ENCODE results near the gene IGSF21.

Gene IGSF21

DNA sequence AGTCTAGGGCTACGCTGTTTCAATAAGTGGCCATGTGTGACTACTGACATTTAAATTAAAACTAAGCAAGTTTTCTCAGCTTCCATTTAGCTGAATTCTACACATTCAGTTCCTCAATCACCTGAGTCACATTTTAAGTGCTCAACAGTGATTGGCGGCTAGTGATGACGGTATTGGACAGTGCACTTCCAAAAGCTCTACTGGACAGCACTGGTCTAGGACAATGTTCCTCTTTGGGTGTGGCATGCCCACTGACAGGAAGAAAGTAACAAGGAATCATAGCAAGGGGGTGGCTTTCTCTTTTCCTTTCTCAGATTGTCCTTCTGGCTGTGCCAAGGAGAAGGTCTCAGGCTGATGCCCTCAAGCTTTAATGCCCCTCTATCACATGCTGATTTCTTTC, 11.7 kb downstream of the IGSF21 start:
- DNase-seq (ENCODE audit: low read depth in 2 of 2) = no peak

DNA sequence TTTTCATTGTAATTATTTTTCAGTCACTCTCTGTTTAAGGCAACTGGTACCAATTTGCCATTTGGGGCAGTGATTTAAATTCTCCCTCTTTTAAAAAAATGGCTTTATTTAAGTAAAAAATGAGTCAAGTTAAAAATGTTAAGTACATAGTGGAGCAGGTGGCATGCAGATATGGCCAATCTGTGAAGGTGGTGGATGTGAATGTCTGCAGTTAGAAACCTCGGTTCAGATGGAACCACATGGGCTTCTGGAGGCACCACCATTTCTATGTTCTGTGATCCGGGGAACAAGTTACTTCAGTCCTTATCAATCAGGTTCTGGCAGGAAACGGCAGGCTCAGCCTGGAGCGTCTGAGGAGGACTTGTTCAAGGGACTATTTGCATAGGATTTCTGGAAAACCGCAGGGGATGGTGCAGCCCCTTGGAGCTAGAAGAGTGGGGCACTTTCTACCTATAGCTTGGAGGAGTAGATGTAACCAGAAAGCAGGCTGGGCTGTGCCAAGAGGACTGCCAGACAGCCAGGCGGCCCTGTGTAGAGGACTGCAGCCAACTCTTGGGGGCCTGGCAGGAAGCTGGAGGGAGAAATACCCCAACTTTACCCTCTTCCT, 12.3 kb downstream of the IGSF21 start:
- no peak for DNase-seq (ENCODE audit: low read depth in 2 of 2)

DNA sequence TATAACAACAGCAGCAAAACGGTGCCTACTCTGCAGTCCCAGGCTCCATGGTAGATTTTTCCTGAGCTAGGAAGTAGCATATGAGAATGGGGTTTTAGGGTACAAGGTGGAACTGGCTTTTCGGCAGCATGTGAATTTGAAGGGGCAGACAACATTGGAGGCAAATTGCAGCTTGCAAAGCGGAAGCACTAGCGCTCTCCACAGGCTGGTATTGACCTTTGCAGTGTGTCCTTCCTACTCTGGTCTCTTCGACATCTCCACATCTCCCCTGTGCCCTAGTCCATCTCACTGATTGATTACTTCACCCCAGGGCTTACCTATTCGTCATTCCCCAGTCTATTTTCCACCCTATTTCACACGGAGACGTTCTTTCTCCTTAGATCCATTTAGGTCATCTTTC, 13.0 kb downstream of the IGSF21 start:
- no peak for DNase-seq (ENCODE audit: low read depth in 2 of 2)

DNA sequence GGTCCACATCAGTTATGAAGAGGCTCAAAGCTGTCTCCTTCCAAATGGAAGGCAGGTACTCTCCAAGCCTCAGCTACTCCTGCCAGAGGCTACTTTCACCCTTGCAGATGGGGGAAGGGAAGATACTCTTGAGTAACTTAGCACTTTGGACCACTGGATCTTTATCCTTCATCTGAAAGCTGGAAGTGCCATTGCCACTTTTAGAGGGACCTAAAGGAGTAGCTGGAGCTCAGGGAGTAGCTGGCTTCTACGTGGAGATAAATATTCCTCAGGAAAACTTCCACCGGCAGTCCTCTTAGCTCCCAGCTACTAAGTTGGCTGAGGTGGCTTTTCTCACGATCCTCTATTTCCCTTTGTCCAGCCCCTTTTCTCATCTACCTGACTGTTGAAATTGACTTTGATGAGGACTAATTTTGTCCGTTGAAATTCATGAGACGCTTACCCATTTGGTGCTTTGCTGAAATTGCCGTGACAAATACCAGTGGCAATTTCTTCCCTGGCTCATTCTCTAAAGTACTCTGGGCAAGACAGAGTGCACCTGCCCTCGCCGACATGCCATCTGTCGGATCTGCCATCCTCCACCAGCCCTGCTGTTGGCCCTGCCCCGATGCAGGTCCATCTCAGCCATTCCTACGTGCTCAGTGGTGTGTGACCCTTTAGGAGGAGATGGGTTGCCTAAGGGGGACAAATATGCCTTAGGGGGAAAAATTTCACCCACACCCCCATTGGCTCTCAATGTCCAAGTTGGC, 13.6 kb downstream of the IGSF21 start:
- DNase-seq (ENCODE audit: low read depth in 2 of 2) = no peak

DNA sequence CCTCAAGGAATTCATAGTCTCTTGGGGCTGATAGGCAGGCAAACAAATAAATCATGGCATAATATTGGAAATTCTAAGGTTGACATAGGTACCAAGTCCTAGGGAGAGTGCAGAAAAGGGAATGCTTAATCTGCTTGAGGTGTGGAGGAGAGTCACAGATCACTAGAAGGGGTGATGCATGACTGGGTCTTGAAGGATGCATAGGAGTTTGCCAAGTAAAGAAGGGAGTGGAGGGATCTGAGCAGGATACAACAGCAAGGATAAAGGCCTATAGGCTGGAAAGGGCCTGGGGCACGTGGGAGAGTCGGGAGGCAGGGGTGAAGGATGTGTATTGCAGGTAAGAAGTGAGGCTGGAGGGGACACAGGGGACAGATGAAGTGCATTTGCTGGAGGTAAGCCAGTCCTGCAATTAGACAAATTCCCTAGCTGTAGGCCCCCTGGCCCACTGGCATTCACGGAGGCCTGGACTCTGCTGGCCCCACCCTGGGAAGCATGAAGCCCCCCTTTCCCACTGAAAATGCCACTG, 15.9 kb downstream of the IGSF21 start:
- no peak for DNase-seq (ENCODE audit: low read depth in 2 of 2)

DNA sequence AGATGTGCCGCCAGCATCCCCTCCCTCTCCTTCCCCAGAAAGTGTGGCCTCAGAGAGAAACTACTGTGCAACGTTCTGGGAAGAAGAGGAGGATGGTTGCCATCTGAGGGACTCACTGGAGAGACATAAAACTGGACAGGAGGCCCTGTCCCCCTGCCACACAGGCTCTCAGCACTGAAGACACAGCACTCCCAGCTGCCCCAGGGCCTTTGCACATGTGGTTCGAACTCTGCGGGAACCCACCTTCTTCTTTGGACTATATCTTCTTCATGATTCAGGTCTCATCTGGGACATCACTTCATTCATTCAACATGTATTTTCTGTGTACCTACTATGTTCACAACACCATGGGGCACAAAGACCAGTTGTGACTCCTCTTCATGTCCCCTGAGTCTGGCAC, 17.4 kb downstream of the IGSF21 start:
- no peak for DNase-seq (ENCODE audit: low read depth in 2 of 2)

DNA sequence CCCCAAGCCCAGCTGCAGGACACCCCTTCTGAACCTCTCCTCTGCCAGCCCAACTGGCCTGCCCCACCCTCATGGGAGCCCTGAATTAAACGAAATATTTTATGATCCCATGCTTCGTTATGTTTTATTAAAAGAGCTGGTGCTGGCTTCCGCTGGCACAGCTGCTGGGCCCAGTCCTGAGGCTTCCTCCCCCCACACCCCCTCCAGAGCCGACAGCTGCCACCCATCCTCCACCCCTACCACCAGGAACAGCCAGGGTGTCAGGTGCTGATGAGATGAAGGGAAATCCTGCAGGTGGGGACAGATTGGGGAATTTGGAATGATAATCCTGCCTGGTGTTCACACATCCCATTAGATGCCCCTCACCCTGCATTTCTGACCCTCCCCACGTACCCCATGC, 19.0 kb downstream of the IGSF21 start:
- DNase-seq (ENCODE audit: low read depth in 2 of 2) = no peak

DNA sequence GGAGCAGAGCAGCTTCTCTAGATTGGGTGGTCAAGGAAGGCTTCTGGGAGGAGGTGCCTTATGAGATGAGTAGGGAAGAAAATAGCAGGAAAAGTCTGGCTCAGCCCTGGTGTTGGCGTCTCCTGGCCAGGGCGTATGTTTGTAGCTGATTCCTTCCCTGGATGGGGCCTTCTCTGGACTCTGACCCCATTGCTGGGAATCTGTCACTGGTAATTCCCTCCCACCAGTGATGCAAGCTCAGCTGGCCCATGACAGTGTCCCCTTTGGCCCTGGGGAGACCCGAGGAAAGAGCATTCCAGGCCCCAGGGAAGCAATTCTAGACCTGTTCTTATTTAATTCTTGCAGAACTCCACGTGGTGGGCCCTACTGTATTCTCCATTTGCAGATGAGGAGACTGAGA, 20.7 kb downstream of the IGSF21 start:
- no peak for DNase-seq (ENCODE audit: low read depth in 2 of 2)

DNA sequence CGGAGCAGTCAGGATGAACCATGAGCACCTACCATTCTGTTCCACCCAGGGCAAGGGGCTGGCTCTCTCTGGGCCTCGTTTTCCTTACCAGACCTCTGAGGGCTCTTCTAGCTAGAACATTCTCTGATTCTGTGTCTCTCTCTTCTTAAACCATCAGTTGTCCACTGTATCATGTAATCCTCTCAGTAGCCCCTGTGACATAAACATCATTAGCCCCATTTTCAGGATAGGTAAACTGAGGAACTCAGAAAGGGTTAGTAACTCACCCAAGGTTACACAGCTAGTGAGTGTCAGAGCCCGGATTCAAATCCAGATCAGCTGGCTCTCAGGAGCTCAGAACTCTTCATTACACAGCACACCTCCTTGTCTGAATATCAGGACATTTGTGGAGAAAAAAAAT, 22.8 kb downstream of the IGSF21 start:
- DNase-seq (ENCODE audit: low read depth in 2 of 2) = no peak

DNA sequence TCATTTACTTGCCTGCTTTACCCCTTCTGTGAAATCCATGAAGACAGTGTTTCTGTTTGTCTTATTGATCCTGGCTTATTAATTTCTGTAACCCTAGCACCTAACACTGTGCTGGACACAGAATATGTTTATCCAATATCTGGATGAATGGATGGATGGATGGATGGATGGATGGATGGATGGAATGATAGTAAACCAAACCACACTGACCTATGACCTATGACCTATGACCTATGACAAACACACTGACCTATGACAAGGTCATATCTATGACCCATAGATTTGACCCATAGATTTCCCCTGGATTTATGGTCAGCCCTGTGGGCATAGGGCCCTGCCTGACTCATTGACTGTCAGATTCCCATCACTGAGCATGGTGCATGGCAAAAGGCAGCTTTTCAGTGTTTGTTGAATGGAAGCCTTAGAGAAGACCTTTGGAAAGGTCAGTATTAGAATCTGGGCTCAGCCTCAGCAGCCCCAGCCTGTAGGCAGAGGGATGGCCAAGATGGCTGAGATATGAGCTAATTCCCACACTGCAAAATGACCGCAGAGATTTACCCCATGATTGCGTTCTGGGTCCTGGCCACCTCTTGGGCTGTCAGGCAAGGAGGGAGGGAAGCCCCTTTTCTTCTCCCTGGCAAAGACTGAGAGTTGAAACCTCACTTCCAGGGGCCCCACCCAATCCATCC, 24.6 kb downstream of the IGSF21 start:
- no peak for DNase-seq (ENCODE audit: low read depth in 2 of 2)

DNA sequence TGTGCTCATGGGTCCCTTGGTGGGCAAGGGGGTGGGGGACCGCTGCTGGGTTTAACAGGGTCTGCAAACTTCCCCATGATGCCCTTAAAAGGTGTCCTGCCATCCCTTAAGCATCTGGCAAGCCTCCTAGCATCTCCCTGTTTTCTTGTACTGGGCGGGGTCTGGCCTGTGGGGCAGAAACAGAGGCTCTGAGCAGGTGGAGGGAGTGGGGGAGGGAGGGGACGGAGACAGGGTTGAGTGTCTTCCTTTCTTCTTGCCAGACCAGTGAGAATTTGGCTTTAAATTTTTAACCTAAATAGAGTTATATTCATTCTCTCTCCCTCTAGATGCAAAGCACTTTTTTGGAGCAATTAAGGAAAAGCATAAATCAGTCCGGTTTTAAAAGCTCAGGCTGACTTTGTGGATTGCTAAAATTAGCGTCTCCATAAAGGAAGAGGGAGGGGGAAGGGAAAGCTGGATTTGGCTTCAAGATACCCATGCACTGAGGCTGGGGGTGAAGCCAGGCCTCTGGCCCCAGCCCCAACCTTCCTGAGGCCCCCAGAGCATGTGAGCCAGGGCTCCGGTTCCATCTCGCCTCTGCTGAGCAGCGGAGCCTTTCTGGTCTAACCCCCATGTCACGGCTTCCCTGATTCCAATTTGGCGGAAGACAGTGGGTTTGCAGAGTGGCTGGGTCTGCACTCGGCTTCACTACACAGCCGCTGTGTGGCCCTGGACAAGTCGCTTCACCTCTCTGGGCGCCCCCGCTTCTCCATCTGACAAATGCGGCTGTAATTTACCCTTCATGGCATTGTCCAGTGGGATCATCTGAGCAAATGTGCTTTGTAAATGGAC, 25.3 kb downstream of the IGSF21 start:
- no peak for DNase-seq (ENCODE audit: low read depth in 2 of 2)

DNA sequence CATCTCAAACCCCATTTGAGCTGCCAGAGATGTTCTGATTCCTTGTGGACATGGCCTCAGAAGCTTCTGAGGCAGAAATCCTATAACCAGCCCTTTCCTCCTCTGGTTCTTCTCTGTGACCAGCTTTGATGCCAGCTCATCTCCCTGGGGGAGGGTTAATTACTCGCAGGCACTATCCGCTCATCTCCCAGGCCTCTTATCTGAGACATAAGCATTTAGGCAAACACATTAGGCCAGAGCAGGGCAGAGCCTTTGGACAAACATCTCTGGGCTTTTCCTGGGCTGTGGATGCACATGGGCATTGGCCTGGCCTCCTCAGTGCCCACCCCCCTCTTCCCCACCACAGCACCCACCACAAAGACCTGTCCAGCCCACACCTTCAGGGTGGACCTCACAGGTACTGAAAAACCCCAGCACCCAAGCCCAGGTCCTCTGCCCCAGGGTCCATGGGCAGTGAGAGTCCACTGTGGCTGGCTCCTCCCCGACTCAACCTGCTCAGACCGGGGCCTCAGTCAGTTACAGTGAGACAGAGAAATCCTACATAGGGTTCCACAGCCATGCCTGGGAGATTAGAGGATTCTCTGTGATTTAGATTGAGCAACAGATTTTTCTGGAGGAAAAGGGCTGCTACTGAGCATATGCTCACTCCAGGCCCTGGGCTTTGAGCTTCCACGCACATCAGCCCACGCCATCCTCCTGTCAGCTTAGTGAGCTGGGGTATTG, 26.9 kb downstream of the IGSF21 start:
- no peak for DNase-seq (ENCODE audit: low read depth in 2 of 2)

DNA sequence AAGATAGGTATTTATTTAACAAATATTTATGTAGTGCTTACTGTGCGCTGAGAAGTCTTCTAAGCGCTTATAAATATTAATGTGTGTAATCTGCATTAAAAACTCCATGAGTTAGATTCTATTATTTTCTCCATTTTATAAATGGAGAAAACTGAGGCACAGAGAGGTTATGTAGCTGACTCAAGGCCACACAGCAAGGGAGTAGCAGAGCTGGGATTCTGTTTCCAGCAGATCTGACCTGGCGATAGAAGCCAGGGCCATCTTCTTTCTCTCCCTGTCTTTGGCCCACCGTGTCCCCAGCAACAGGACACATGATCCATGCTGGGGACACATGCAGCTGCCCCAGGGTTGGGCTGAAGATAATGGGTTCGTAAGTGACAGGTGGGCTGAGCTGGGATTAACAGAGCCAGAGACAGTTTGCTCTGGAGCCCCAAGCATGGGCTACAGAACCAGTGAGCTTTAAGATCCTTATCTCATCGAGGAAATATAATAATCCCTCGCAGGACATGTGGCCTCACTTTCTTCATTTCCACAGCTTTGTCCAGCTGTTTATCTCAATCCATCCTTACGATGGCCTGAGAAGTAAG, 30.3 kb downstream of the IGSF21 start:
- DNase-seq (ENCODE audit: low read depth in 2 of 2) = no peak

DNA sequence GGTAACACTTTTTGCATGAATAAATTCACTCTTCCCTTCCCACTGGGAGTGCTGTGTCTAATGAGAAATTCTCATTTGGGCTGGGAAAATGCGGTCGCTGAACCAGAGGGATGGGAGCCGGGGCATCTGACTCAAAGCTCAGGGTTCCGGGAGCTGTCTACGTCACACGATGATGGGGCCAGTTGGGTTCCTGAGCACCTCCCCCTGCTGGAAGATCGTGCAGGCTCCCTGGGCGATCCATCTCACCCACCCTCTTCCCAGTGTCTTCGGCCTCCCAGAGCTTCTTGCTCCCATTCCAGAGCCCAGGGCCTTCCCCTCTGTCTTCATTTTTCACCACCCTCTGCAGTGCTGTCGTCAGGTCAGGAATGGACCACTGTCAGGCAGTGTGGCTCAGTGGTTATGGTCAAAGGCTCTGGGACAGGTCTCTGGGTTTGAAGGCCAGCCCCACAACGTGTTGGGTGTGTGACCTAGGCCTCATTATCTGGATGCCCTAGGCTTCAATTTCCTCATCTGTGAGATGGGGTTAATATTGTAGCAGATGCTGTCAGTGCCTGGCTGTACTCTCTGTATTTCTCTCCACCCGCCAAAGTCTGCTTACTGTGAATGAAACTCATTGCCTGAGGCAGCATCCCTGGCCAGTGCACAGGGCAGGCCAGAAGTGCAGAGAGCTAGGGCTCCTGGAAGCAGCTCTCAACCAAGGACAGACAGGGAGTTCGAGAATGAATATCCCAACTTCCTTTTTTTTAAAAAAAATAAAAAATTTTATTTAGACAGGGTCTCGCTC, 31.8 kb downstream of the IGSF21 start:
- no peak for DNase-seq (ENCODE audit: low read depth in 2 of 2)

DNA sequence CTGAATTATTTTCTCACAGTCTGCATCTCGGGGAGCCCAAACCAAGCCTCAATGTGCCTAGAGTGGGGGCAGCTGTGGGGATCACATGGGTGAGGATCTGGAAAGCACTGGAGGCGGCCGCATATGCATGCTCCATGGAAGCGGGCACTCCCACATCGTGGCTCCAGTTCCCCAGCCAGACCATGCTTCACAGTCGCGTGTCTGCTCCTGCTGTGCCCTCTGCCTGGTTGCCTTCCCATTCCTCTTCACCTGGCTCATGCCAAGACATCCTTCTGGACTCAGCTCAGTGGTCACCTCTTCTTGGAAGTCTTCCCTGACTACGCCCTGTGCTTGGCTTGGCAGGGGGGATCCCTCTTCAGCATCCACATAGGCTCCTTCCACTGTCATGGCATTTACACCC, 32.8 kb downstream of the IGSF21 start:
- DNase-seq (ENCODE audit: low read depth in 2 of 2) = no peak

DNA sequence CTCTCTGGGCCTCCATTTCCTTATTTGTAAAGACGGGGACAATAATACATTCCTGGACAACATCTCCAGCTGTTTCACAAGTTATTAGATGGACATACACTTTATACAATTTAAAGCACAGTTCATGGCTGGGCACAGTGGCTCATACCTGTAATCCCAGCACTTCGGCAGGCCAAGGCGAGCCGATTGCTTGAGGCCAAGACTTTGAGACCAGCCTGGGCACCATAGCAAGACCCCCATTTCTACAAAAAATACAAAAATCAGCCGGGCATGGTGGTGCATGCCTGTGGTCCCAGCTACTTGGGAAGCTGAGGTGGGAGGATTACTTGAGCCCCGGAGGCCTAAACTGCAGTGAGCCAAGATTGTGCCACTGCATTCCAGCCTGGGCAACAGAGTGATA, 34.1 kb downstream of the IGSF21 start:
- DNase-seq (ENCODE audit: low read depth in 2 of 2) = no peak

DNA sequence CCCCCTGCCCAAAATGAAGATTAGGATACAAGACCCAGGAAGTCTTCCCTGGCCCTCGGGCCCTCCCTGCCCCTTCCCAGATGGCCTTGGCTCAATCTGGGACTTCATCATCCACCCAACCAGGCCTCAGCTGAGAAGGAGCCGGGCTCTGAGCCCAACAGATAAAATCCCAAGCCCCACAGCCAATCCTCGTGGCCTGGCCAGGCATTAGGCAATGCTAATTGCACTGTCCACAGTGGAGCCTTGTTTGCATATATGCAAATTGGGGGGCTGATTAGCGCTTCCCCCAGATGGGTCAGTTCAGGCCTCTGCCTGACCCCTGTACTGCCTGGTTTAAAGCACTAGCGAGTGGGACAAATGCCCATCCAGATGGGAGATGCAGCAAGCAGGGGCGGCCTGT, 34.9 kb downstream of the IGSF21 start:
- no peak for DNase-seq (ENCODE audit: low read depth in 2 of 2)

DNA sequence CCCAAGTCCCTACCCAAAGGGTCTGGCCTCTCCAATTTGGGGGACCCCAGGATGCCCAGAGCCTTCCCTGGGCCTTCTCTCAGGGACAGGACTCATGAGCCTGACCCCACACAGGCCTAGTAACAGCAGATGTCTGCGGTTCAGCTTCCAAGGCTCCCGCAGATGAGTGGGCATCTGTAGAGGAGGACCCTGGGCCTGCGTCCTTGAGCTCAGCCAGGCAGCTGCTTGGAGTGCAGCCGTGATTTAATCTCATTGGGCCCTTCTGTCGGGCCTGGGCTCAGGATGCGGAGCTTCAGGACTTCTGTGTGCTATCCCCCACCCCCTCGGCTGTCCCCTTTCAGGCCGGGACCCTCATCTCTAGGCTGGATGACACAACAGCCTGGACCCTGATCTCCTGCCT, 35.4 kb downstream of the IGSF21 start:
- DNase-seq (ENCODE audit: low read depth in 2 of 2) = no peak

DNA sequence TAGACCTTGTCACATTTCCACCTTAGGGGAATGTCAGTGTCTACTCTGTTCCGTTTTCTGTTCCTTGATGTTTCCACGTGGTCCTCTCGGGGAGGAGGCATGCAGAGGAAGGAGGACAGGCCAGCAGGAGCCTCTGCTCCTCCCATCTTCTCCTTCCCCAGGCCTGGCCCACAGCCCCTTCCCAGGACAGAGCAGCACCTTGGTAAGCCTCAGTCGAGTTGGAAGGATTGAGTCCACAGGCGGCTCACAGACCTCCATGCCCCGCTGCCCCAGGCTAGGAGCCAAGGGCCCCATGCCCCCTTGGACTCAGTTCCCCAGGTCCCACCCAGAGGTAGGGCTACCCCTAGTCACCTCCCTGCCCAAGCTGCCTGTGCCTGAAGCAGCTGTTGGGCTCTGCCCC, 36.5 kb downstream of the IGSF21 start:
- DNase-seq (ENCODE audit: low read depth in 2 of 2) = no peak

DNA sequence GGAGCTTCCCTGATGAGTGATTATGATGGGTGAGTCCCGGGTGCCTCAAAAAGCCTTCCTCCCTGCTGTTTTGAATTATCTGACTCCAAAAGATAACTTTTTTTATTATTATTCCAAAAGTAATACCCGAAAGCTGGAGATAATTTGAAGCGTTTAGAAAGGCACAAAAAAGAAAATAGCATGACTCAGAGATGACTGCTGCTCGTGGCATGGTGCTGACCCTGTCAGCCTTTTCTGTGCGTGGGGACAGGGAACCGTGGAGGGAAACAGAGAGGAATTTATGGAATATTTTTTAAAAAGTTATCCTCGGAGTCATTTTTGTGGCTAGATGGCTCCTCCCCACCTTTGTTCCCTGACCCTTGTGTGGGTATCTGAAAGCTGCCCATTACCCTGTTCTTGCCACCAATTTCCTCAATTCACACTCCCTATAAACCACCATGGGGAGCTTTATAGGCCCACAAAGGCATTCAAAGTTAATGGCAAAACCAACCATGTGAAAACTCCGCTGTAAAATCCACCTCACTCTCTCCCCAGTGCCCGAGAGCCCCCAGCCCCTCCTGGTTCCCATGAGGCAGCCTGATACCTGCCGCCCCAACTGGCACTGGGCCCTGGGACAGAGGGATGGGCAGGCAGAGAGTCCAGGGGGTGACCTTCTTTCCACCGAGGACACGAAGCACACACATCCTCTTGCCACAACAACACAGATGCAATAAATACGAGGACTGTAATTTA, 37.5 kb downstream of the IGSF21 start:
- DNase-seq (ENCODE audit: low read depth in 2 of 2) = no peak
